ENCODE measurements around the gene GABRD. TPM values are rescaled to one million over a fixed set of nuclear protein-coding genes. Genes with fewer than 3 reads are reported as not detected.

GABRD gene
- total RNA-seq, 1 experiment from 2014 or later: 15.6 TPM

DNA sequence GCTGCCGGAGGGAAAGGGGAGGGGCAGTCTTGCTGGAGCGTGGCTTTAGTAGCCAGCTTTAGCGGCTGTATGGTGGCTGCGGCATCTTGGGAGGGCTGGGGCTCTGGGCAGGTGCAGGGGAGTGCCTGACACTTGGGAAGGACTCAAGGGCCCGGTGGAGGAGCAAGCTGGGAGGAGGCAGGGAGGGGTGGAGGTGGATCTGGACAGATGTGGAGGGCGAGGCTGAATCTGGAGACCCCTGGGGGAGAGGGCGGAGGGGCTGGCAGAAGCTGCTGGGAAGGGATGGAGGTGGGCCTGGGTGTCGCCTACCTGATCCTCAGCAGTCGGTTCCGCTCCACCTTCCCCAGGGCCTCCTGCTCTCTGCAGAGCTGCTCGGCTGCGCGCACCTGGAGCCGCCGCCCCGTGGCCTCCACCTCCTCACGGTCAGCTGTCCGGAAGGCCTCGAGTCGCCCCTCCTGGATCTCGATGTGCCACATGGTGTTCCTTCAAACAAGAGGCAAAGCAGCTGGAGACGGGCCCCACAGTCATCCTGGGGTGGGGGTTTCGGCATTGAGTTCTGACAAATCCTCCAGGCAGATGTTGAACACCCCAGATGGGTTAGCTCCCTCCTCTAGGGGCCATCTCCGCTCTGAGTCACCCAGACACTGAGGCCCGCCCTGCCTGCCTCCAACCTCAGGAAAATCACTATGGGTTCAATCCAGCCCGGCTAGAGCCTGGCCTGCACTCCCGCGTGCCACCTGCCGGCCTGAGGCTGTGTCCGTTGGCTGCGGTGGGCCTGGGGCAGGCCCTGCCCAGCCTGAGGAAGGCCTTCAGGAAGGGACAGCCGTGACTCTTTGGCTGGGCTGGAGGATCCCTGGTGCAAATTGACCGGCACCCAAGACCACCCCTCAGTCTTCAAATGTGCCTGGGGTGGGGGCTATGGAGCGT, 45.2 kb upstream of the GABRD start:
- no peaks in the 10 kb centered on the region; a peak in 1 of 4 replicates for H3K9me3 ChIP-seq (ENCODE audit: control insufficient read depth in 1 of 2, insufficient read depth in 1 of 2, low read depth in 1 of 2, low read length in 2 of 2)
- H3K4me2 ChIP-seq (ENCODE audit: low read length): no peak overlapping the region
- no peaks in the 10 kb centered on the region for H3K9me2 ChIP-seq (ENCODE audit: insufficient read depth)
- no peak overlapping the region for H2AFZ ChIP-seq (ENCODE audit: low read depth, low read length, poor library complexity, severe bottlenecking)
- DNase-seq (ENCODE audit: low read depth, low spot score) (no peak), ATAC-seq (no peak)
- peaks cover 4 to 31% of the 10 kb centered on the region in 2 experiments; a peak in 3 of 4 replicates for H3K4me1 ChIP-seq (ENCODE audit: control insufficient read depth in 1 of 2, insufficient read depth in 2 of 2, low read length in 2 of 2)
- CTCF ChIA-PET: no interaction called here
- POLR2A ChIA-PET: no interaction called here
- H3K4me3 ChIP-seq (replicated peaks in 1 of 2; ENCODE audit: low read depth in 1 of 2, low read length in 2 of 2): no peak overlapping the region
- no peak overlapping the region for H3K9ac ChIP-seq (ENCODE audit: low read length)
- no TSS peak for BruUV-seq (replicated peaks)
- no peaks in the 10 kb centered on the region for H3K27me3 ChIP-seq (ENCODE audit: insufficient read depth, low read length)
- H3K27ac ChIP-seq (ENCODE audit: low read depth, low read length): no peak overlapping the region
- no peaks in the 10 kb centered on the region for H3K36me3 ChIP-seq (ENCODE audit: control insufficient read depth in 1 of 2, insufficient read depth in 2 of 2, low read length in 2 of 2)
- TF ChIP-seq POLR2A (IDR thresholded peaks at IDR 0.05; ENCODE audit: borderline replicate concordance, extremely low read depth, insufficient read depth, insufficient read length): no peak
- TF ChIP-seq JUND (IDR thresholded peaks at IDR 0.05): no peak
- no peak for TF ChIP-seq EZH2 (IDR thresholded peaks at IDR 0.05)
- no peak for TF ChIP-seq SIN3A (IDR thresholded peaks at IDR 0.05; ENCODE audit: low read depth)
- TF ChIP-seq EZH2phosphoT487 (IDR thresholded peaks at IDR 0.05; ENCODE audit: borderline replicate concordance): no peak
- TF ChIP-seq CBX3 (IDR thresholded peaks at IDR 0.05; ENCODE audit: low read depth): no peak
- TF ChIP-seq, protein P1, sequence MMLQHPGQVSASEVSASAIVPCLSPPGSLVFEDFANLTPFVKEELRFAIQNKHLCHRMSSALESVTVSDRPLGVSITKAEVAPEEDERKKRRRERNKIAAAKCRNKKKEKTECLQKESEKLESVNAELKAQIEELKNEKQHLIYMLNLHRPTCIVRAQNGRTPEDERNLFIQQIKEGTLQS (IDR thresholded peaks at IDR 0.05): no peak
- no peak for TF ChIP-seq ZNF274 (IDR thresholded peaks at IDR 0.05; ENCODE audit: low read depth, low read length)
- TF ChIP-seq FOSL1 (IDR thresholded peaks at IDR 0.05; ENCODE audit: low read depth): no peak
- intact Hi-C loops (cut with micrococcal nuclease): no loop called here
- RAD21 ChIA-PET (ENCODE audit: low non-redundant PET in 1 of 2, low total read pairs in 2 of 2, uncharacterized antibody in 2 of 2, unreplicated experiment in 2 of 2): no interaction called here
- no peaks in the 10 kb centered on the region for H4K20me1 ChIP-seq (ENCODE audit: insufficient read depth)
- no peaks in the 10 kb centered on the region for H3K79me2 ChIP-seq (ENCODE audit: insufficient read depth, low read length)

DNA sequence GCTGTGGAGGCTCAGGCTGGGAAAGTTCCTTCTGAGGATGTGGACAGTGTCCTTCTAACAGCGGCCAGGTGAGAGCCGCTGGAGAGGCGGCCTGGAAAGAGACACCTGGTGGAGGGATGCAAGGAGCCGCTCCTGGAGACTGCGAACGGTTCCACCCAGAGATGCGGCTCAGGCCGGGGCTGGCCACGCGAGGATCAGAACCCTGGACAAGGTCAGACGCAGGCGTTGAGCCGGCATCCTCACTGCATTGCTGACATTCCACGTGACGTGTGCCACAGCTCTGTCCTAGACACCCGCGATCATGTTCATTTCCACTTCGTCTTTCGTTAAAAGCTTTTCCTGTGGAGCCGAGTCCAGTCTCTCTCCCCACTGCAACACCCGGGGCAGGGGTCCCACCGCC, 44.3 kb upstream of the GABRD start:
- ChIA-PET RAD21 (ENCODE audit: low non-redundant PET in 1 of 2, low total read pairs in 2 of 2, uncharacterized antibody in 2 of 2, unreplicated experiment in 2 of 2) (no interaction called here), POLR2A (no interaction called here), CTCF (no interaction called here)
- Histone ChIP-seq H3K27me3 (ENCODE audit: insufficient read depth, low read length) (no peaks in the 10 kb centered on the region), H3K4me2 (ENCODE audit: low read length) (no peak overlapping the region), H3K79me2 (ENCODE audit: insufficient read depth, low read length) (no peaks in the 10 kb centered on the region), H3K36me3 (ENCODE audit: control insufficient read depth in 1 of 2, insufficient read depth in 2 of 2, low read length in 2 of 2) (no peaks in the 10 kb centered on the region), H3K9ac (ENCODE audit: low read length) (no peak overlapping the region), H2AFZ (ENCODE audit: low read depth, low read length, poor library complexity, severe bottlenecking) (no peak overlapping the region), H3K27ac (ENCODE audit: low read depth, low read length) (no peak overlapping the region), H3K4me1 (ENCODE audit: control insufficient read depth in 1 of 2, insufficient read depth in 2 of 2, low read length in 2 of 2) (peaks cover 4 to 31% of the 10 kb centered on the region in 2 experiments; a peak in 3 of 4 replicates), H3K9me3 (ENCODE audit: control insufficient read depth in 1 of 2, insufficient read depth in 1 of 2, low read depth in 1 of 2, low read length in 2 of 2) (no peaks in the 10 kb centered on the region; a peak in 1 of 4 replicates), H4K20me1 (ENCODE audit: insufficient read depth) (no peaks in the 10 kb centered on the region), H3K9me2 (ENCODE audit: insufficient read depth) (no peaks in the 10 kb centered on the region), H3K4me3 (replicated peaks in 1 of 2; ENCODE audit: low read depth in 1 of 2, low read length in 2 of 2) (no peak overlapping the region)
- no TSS peak for BruUV-seq (replicated peaks)
- ATAC-seq (no peak), DNase-seq (ENCODE audit: low read depth, low spot score) (no peak)
- intact Hi-C loops (cut with micrococcal nuclease): no loop called here
- TF ChIP-seq SIN3A (IDR thresholded peaks at IDR 0.05; ENCODE audit: low read depth) (no peak), YY1 (IDR thresholded peaks at IDR 0.05; ENCODE audit: extremely low read depth, insufficient replicate concordance, low read depth, low read length) (no peak), JUND (IDR thresholded peaks at IDR 0.05) (no peak), ZNF274 (IDR thresholded peaks at IDR 0.05; ENCODE audit: low read depth, low read length) (no peak), ZFX (IDR thresholded peaks at IDR 0.05) (no peak), EGR1 (IDR thresholded peaks at IDR 0.05; ENCODE audit: low read depth) (no peak), SRF (IDR thresholded peaks at IDR 0.05; ENCODE audit: low read depth) (no peak), CBX3 (IDR thresholded peaks at IDR 0.05; ENCODE audit: low read depth) (no peak), SP1 (IDR thresholded peaks at IDR 0.05; ENCODE audit: low read depth) (no peak), CEBPB (IDR thresholded peaks at IDR 0.05; ENCODE audit: low read depth) (no peak), ELF1 (IDR thresholded peaks at IDR 0.05; ENCODE audit: borderline replicate concordance, low read depth) (no peak), POLR2A (IDR thresholded peaks at IDR 0.05; ENCODE audit: borderline replicate concordance, extremely low read depth, insufficient read depth, insufficient read length) (no peak), FOSL1 (IDR thresholded peaks at IDR 0.05; ENCODE audit: low read depth) (no peak)
- TF ChIP-seq, protein P1 (IDR thresholded peaks at IDR 0.05): no peak
- TF ChIP-seq, protein P2, sequence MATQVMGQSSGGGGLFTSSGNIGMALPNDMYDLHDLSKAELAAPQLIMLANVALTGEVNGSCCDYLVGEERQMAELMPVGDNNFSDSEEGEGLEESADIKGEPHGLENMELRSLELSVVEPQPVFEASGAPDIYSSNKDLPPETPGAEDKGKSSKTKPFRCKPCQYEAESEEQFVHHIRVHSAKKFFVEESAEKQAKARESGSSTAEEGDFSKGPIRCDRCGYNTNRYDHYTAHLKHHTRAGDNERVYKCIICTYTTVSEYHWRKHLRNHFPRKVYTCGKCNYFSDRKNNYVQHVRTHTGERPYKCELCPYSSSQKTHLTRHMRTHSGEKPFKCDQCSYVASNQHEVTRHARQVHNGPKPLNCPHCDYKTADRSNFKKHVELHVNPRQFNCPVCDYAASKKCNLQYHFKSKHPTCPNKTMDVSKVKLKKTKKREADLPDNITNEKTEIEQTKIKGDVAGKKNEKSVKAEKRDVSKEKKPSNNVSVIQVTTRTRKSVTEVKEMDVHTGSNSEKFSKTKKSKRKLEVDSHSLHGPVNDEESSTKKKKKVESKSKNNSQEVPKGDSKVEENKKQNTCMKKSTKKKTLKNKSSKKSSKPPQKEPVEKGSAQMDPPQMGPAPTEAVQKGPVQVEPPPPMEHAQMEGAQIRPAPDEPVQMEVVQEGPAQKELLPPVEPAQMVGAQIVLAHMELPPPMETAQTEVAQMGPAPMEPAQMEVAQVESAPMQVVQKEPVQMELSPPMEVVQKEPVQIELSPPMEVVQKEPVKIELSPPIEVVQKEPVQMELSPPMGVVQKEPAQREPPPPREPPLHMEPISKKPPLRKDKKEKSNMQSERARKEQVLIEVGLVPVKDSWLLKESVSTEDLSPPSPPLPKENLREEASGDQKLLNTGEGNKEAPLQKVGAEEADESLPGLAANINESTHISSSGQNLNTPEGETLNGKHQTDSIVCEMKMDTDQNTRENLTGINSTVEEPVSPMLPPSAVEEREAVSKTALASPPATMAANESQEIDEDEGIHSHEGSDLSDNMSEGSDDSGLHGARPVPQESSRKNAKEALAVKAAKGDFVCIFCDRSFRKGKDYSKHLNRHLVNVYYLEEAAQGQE (IDR thresholded peaks at IDR 0.05; ENCODE audit: low read depth): no peak
